Testis (tissue), 2 donors: ENCODE results near the gene ELMOD3.

Experiments
- POLR2A ChIP-seq: fragments of 450-650 bp; IDR thresholded peaks from one replicate; pipeline ENCODE4 v1.6.1; 2017; ENCODE audit warnings: antibody characterized with exemption, mild to moderate bottlenecking, moderate library complexity
- TF ChIP-seq, protein P1 (sequence below), 3 experiments: fragments of 450-650 bp in 2 of 3; fragments of 200-600 bp in 1 of 3; sonication (generic) in 1 of 3; IDR thresholded peaks; one replicate each; pipeline ENCODE4 v1.5.1; 2016 to 2019; ENCODE audit warnings: antibody characterized with exemption in 3 of 3, mild to moderate bottlenecking in 2 of 3, moderate library complexity in 1 of 3

DNA sequence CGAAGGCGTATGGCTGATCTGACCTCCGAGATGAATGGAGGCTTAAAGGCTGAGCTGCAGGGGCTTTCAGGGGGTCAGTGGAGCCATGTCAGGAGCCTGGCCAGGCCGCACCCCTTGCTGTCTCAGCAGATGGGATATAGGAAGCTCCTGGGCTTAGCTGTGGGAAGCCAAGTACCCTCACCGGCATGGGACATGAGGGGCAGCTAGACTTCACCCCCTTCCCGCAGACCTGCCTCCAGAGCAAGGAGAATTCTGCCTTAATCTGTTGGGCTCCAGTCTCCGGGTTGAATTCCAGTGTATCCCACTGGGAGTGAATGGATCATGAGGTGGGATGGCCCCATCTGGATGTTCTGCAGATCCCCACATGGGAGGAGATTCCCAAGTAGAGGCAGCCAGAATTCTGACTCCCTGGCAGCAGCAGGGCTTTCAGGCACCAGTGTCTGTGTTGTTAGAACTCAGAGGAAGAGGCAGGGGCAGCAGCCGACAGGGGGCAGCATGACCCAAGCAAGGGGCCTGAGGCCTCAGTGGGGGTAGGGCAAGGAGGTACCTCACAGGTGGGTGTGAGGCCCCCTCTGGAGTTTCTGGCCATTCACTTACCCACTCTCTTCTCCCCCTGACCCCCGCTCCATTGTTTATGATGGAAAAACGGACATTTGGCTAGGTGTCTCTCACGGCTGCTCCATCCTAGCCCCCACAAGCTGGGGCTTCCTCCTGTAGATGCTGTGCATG, 36.5 kb downstream of the ELMOD3 start:
- no peak for TF ChIP-seq POLR2A
- TF ChIP-seq, protein P1, sequence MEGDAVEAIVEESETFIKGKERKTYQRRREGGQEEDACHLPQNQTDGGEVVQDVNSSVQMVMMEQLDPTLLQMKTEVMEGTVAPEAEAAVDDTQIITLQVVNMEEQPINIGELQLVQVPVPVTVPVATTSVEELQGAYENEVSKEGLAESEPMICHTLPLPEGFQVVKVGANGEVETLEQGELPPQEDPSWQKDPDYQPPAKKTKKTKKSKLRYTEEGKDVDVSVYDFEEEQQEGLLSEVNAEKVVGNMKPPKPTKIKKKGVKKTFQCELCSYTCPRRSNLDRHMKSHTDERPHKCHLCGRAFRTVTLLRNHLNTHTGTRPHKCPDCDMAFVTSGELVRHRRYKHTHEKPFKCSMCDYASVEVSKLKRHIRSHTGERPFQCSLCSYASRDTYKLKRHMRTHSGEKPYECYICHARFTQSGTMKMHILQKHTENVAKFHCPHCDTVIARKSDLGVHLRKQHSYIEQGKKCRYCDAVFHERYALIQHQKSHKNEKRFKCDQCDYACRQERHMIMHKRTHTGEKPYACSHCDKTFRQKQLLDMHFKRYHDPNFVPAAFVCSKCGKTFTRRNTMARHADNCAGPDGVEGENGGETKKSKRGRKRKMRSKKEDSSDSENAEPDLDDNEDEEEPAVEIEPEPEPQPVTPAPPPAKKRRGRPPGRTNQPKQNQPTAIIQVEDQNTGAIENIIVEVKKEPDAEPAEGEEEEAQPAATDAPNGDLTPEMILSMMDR (IDR thresholded peaks at IDR 0.05): peak; percentile 15 to 40 (median 33)
